ENCODE data around the gene WDR64. TPM values are rescaled to one million over a fixed set of nuclear protein-coding genes. Genes with fewer than 3 reads are reported as not detected.

Gene WDR64
- total RNA-seq, 1 donor from 2014 or later, result not detected

DNA sequence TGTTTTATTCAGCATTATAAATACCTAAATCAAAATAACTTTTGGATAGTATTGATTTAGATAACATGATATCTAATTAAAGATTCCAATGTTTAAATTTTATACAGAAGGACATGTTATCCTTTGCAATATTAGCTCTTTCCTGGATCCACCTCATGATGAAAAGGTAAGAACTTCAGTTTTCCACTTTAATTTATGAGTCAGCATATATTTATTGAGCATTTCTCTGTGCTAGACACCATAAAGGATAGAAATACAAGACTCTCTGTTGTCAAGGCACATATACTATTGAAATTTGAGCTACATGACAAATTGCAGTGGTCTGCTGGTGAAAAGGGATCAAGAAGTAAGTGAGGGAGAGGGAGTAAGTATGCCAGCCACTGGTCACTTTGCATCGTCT is 127.8 kb downstream of the WDR64 start:
- TF ChIP-seq, protein P1, sequence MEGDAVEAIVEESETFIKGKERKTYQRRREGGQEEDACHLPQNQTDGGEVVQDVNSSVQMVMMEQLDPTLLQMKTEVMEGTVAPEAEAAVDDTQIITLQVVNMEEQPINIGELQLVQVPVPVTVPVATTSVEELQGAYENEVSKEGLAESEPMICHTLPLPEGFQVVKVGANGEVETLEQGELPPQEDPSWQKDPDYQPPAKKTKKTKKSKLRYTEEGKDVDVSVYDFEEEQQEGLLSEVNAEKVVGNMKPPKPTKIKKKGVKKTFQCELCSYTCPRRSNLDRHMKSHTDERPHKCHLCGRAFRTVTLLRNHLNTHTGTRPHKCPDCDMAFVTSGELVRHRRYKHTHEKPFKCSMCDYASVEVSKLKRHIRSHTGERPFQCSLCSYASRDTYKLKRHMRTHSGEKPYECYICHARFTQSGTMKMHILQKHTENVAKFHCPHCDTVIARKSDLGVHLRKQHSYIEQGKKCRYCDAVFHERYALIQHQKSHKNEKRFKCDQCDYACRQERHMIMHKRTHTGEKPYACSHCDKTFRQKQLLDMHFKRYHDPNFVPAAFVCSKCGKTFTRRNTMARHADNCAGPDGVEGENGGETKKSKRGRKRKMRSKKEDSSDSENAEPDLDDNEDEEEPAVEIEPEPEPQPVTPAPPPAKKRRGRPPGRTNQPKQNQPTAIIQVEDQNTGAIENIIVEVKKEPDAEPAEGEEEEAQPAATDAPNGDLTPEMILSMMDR (IDR thresholded peaks at IDR 0.05; ENCODE audit: insufficient read depth, low read length, poor library complexity, severe bottlenecking), result no peak
- no peaks in the 10 kb centered on the region for H3K36me3 ChIP-seq (ENCODE audit: control insufficient read depth, insufficient read depth, low read length)
- no peaks in the 10 kb centered on the region for H3K27me3 ChIP-seq (ENCODE audit: control insufficient read depth, insufficient read depth, low read length)
- DNase-seq (ENCODE audit: low read depth), result no peak
- H3K4me3 ChIP-seq (ENCODE audit: low read depth, low read length), result no peak overlapping the region

DNA sequence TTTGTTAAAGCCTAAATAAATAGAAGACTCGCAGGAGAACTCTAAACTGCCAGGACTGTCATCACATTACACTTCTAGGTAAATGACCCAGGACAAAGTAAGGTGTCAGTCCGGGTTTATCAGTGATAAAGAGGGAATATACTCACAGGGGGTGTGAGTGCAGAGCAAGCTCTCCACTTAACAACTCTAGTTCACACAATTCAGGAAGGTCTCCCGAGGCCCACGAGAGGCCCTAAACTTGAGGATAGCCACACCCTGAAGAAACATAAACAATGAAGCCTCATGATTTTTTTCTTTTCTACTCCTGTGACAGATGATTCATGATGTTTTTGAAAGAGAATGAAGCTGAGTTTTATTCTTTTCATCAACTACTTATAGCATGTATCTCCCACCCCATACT is 130.3 kb downstream of the WDR64 start:
- Histone ChIP-seq H3K27me3 (ENCODE audit: control insufficient read depth, insufficient read depth, low read length) (no peaks in the 10 kb centered on the region), H3K36me3 (ENCODE audit: control insufficient read depth, insufficient read depth, low read length) (no peaks in the 10 kb centered on the region), H3K4me3 (ENCODE audit: low read depth, low read length) (no peak overlapping the region)
- DNase-seq (ENCODE audit: low read depth), result no peak
- TF ChIP-seq, protein P1 (IDR thresholded peaks at IDR 0.05; ENCODE audit: insufficient read depth, low read length, poor library complexity, severe bottlenecking), result no peak

DNA sequence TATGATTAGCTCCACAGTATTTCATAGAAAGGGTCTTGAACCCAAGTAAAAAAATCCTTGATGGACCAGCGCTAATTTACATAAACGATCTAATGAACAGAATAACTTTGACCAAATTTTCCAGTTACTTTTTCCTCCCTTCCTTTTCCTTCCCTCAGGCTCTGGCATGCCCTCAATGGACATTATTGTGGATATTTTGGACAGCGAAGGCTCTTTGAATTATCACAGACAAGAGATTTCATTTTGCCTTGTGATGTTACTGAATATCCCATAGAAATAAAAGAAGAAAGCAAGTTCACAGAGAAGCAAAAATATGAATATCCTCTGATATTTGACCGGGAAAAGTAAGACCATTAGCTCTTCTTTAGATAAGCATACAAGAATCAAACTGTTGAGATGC is 135.6 kb downstream of the WDR64 start:
- Histone ChIP-seq H3K4me3 (ENCODE audit: low read depth, low read length) (no peak overlapping the region), H3K27me3 (ENCODE audit: control insufficient read depth, insufficient read depth, low read length) (no peaks in the 10 kb centered on the region), H3K36me3 (ENCODE audit: control insufficient read depth, insufficient read depth, low read length) (no peaks in the 10 kb centered on the region)
- DNase-seq (ENCODE audit: low read depth), result no peak
- TF ChIP-seq, protein P1 (IDR thresholded peaks at IDR 0.05; ENCODE audit: insufficient read depth, low read length, poor library complexity, severe bottlenecking), result no peak

DNA sequence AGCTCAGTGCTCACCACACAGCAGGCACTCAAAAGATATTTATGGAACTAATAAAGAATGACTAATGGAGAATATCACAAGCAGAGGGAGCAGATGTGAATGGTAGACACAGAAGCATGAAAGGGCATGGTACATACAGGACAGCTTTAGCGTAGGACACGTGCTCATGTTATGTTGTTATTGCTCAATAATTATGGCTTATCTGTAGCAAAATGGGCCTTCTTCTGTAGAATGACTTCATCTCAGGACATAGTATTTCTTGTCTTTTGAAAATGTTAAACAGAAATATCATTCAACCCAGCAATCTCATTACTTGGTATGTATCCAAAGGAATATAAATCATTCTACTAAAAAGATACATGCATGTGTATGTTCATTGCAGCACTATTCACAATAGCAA is 137.0 kb downstream of the WDR64 start:
- H3K36me3 ChIP-seq (ENCODE audit: control insufficient read depth, insufficient read depth, low read length), result no peaks in the 10 kb centered on the region
- no peak for DNase-seq (ENCODE audit: low read depth)
- TF ChIP-seq, protein P1 (IDR thresholded peaks at IDR 0.05; ENCODE audit: insufficient read depth, low read length, poor library complexity, severe bottlenecking), result no peak
- no peak overlapping the region for H3K4me3 ChIP-seq (ENCODE audit: low read depth, low read length)
- H3K27me3 ChIP-seq (ENCODE audit: control insufficient read depth, insufficient read depth, low read length), result no peaks in the 10 kb centered on the region

DNA sequence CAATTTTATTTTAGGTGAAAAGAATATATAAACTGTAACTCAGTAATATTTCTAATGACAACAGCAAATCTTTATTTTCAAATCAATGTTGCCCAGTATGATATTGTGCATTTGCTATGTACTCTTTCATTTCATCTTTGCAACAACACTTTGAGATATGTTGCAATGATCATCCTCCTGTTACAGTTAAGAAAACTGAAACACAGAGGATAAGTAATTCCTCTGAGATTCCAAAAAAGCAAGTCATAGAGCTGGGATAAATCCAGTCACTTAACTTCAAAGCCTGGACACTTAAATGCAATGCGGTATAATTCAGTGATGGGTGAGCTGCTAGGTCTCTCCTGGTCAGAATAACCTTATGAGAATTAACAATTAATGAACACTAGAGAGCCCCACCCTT is 147.3 kb downstream of the WDR64 start:
- H3K27me3 ChIP-seq (ENCODE audit: control insufficient read depth, insufficient read depth, low read length), result no peaks in the 10 kb centered on the region
- H3K4me3 ChIP-seq (ENCODE audit: low read depth, low read length), result no peak overlapping the region
- H3K36me3 ChIP-seq (ENCODE audit: control insufficient read depth, insufficient read depth, low read length), result no peaks in the 10 kb centered on the region
- DNase-seq (ENCODE audit: low read depth), result no peak
- TF ChIP-seq, protein P1 (IDR thresholded peaks at IDR 0.05; ENCODE audit: insufficient read depth, low read length, poor library complexity, severe bottlenecking), result no peak

DNA sequence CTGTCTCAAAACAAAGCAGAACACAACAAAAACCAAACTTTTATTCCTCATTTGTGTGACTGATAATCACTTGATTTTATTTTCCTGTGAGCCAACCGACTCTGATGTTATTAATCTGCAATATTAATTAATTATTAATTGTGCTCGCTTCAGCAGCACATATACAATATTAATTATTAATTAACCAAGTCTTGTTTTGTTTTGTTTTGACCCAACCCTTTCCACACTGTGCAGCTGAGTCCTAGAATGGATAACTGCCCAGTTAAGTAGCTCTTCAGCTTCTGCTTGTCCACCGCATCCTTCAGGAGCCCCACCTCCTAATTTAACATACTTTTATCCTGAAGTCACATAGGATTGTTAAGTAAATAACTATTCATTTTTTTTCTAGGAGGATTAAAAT is 148.6 kb downstream of the WDR64 start:
- DNase-seq (ENCODE audit: low read depth), result no peak
- Histone ChIP-seq H3K4me3 (ENCODE audit: low read depth, low read length) (no peak overlapping the region), H3K36me3 (ENCODE audit: control insufficient read depth, insufficient read depth, low read length) (no peaks in the 10 kb centered on the region), H3K27me3 (ENCODE audit: control insufficient read depth, insufficient read depth, low read length) (no peaks in the 10 kb centered on the region)
- TF ChIP-seq, protein P1 (IDR thresholded peaks at IDR 0.05; ENCODE audit: insufficient read depth, low read length, poor library complexity, severe bottlenecking), result no peak
